ENCODE results near the gene FGF2. TPM values are rescaled to one million over a fixed set of nuclear protein-coding genes. Genes with fewer than 3 reads are reported as not detected.
"Not testable (repeated sequence)": the region's sequence is repeated elsewhere in the genome, so short reads cannot be mapped to it uniquely, and the experiment has no call there.

The FGF2 gene
- total RNA-seq, 4 donors from 2014 or later: 19.0 to 32.8 (median 24.6) TPM

GRCh38 chr4:122833999-122834398 is 7.4 kb downstream of the FGF2 start:
- Histone ChIP-seq H3K27me3 (no peaks in the 10 kb centered on the region), H3K9me3 (no peaks in the 10 kb centered on the region), H3K27ac (no peak overlapping the region), H3K36me3 (peaks cover 0 to 1% (median 0%) of the 10 kb centered on the region in 3 donors), H3K4me3 (no peak overlapping the region), H3K4me1 (peaks cover 0 to 78% (median 5%) of the 10 kb centered on the region in 4 donors)
- no peak for DNase-seq (ENCODE audit: low spot score in 2 of 2)
- 70 to 77% methylated on average over 4 of the region's 4 CpGs for WGBS, 2 donors
- TF ChIP-seq POLR2A (IDR thresholded peaks at IDR 0.05): no peak
- TF ChIP-seq CTCF (IDR thresholded peaks at IDR 0.05): no peak
- TF ChIP-seq EP300 (IDR thresholded peaks at IDR 0.05): no peak

- 78 to 82% methylated on average over 2 of the region's 2 CpGs for WGBS, 2 donors
- no peak for DNase-seq (ENCODE audit: low spot score in 2 of 2)
- Histone ChIP-seq H3K9me3 (no peaks in the 10 kb centered on the region), H3K4me3 (no peak overlapping the region), H3K36me3 (peaks cover 0 to 18% (median 0%) of the 10 kb centered on the region in 3 donors), H3K27me3 (no peaks in the 10 kb centered on the region), H3K27ac (no peak overlapping the region), H3K4me1 (peaks cover 0 to 69% (median 3%) of the 10 kb centered on the region in 4 donors)
- no peak for TF ChIP-seq EP300 (IDR thresholded peaks at IDR 0.05)
- no peak for TF ChIP-seq POLR2A (IDR thresholded peaks at IDR 0.05)
- TF ChIP-seq CTCF (IDR thresholded peaks at IDR 0.05): no peak
These were observed 10.3 kb downstream of the FGF2 start for GRCh38 chr4:122836941-122837340.

GRCh38 chr4:122838034-122838433 is 11.4 kb downstream of the FGF2 start:
- Histone ChIP-seq H3K9me3 (no peaks in the 10 kb centered on the region), H3K27ac (no peak overlapping the region), H3K4me1 (peaks cover 0 to 71% (median 3%) of the 10 kb centered on the region in 4 donors), H3K4me3 (no peak overlapping the region), H3K36me3 (peaks cover 0 to 18% (median 0%) of the 10 kb centered on the region in 3 donors), H3K27me3 (no peaks in the 10 kb centered on the region)
- no peak for TF ChIP-seq POLR2A (IDR thresholded peaks at IDR 0.05)
- no peak for TF ChIP-seq CTCF (IDR thresholded peaks at IDR 0.05)
- no peak for TF ChIP-seq EP300 (IDR thresholded peaks at IDR 0.05)
- no peak for DNase-seq (ENCODE audit: low spot score in 2 of 2)
- 86 to 95% methylated on average over 1 of the region's 1 CpG for WGBS, 2 donors

- peaks cover 0 to 18% (median 0%) of the 10 kb centered on the region in 3 donors for H3K36me3 ChIP-seq
- no peaks in the 10 kb centered on the region for H3K9me3 ChIP-seq
- DNase-seq (ENCODE audit: low spot score in 2 of 2): no peak
- 63 to 74% methylated on average over 1 of the region's 1 CpG for WGBS, 2 donors
- TF ChIP-seq POLR2A (IDR thresholded peaks at IDR 0.05) (no peak), EP300 (IDR thresholded peaks at IDR 0.05) (no peak), CTCF (IDR thresholded peaks at IDR 0.05) (no peak)
- no peaks in the 10 kb centered on the region for H3K27me3 ChIP-seq
- H3K4me3 ChIP-seq: no peak overlapping the region
- H3K27ac ChIP-seq: peak overlapping the region in 2 of 4 donors; percentile 31 to 66
- H3K4me1 ChIP-seq: peaks cover 0 to 64% (median 2%) of the 10 kb centered on the region in 4 donors
These were observed 15.8 kb downstream of the FGF2 start for GRCh38 chr4:122842392-122842791.

- Histone ChIP-seq H3K9me3 (no peaks in the 10 kb centered on the region), H3K27ac (peak overlapping the region in 2 of 4 donors; percentile 31 to 66), H3K27me3 (no peaks in the 10 kb centered on the region), H3K36me3 (peaks cover 0 to 18% (median 0%) of the 10 kb centered on the region in 3 donors), H3K4me3 (no peak overlapping the region), H3K4me1 (peaks cover 0 to 57% (median 0%) of the 10 kb centered on the region in 4 donors)
- no peak for TF ChIP-seq CTCF (IDR thresholded peaks at IDR 0.05)
- WGBS, 2 donors: 44 to 52% methylated on average over 4 of the region's 4 CpGs
- DNase-seq (ENCODE audit: low spot score in 2 of 2): no peak
These were observed 16.4 kb downstream of the FGF2 start for GRCh38 chr4:122842984-122843531.

- not testable (repeated sequence) for H3K27me3 ChIP-seq; H3K27ac ChIP-seq; H3K9me3 ChIP-seq; DNase-seq (ENCODE audit: low spot score in 2 of 2); H3K4me3 ChIP-seq
- Histone ChIP-seq H3K36me3 (peaks cover 0 to 13% (median 0%) of the 10 kb centered on the region in 3 donors), H3K4me1 (peaks cover 0 to 49% (median 0%) of the 10 kb centered on the region in 4 donors)
- WGBS, 2 donors: 100% methylated on average over 1 of the region's 1 CpG
These were observed 17.8 kb downstream of the FGF2 start for GRCh38 chr4:122844391-122844790.

Data from tibial nerve (tissue), 4 donors.